ENCODE measurements around the gene OR4N5. TPM values are rescaled to one million over a fixed set of nuclear protein-coding genes. Genes with fewer than 3 reads are reported as not detected.

OR4N5 gene
- total RNA-seq, 1 donor from 2014 or later = not detected

DNA sequence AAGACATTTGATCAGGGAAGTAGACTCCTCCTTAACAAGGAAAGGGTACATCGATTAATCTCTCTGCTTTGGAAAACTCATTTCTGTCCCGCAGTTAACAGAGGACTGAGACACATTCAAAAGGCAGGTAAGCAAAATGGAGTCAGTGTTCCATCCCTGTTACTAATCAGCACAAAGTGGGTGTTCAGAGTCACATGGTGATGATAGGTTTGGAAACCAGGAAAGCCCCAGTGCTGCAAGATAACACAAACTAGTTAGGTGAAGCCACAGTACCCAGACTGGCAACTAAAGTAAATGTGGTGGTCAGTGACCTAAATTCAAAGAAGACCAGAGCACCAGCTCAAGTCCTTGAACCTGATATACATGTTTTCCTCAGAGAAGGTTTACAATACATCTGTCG is 26.3 kb upstream of the OR4N5 start:
- H2AFZ ChIP-seq (ENCODE audit: low read depth, low read length) = no peak overlapping the region
- no peak overlapping the region for H3K4me2 ChIP-seq (ENCODE audit: low read length)
- H3K27me3 ChIP-seq (ENCODE audit: insufficient read depth, low read length) = no peaks in the 10 kb centered on the region
- no peak overlapping the region for H3K27ac ChIP-seq (ENCODE audit: low read depth, low read length)
- Mint-ChIP-seq H3K4me1 (ENCODE audit: low read depth, unreplicated experiment) (no peaks in the 10 kb centered on the region), H3K4me3 (ENCODE audit: unreplicated experiment) (no peak overlapping the region), H3K36me3 (ENCODE audit: low read depth, unreplicated experiment) (no peaks in the 10 kb centered on the region), H3K27ac (ENCODE audit: unreplicated experiment) (no peak overlapping the region), H3K9me3 (ENCODE audit: unreplicated experiment) (peaks cover 3% of the 10 kb centered on the region), H3K27me3 (ENCODE audit: low read depth, unreplicated experiment) (no peaks in the 10 kb centered on the region)
- no peaks in the 10 kb centered on the region for H4K20me1 ChIP-seq (ENCODE audit: insufficient read depth, low read length)
- FAIRE-seq (no peak), DNase-seq (ENCODE audit: low read depth) (no peak)
- H3K4me3 ChIP-seq (ENCODE audit: insufficient read depth, low read depth, low read length) = no peak overlapping the region
- H3K9me3 ChIP-seq (ENCODE audit: insufficient read depth, low read depth, low read length) = peaks cover 5% of the 10 kb centered on the region
- H3K36me3 ChIP-seq (ENCODE audit: insufficient read depth, low read length) = no peaks in the 10 kb centered on the region
- H3K9ac ChIP-seq (ENCODE audit: low read length) = no peak overlapping the region
- no peaks in the 10 kb centered on the region for H3K4me1 ChIP-seq (ENCODE audit: insufficient read depth, low read length)
- TF ChIP-seq, protein P1, sequence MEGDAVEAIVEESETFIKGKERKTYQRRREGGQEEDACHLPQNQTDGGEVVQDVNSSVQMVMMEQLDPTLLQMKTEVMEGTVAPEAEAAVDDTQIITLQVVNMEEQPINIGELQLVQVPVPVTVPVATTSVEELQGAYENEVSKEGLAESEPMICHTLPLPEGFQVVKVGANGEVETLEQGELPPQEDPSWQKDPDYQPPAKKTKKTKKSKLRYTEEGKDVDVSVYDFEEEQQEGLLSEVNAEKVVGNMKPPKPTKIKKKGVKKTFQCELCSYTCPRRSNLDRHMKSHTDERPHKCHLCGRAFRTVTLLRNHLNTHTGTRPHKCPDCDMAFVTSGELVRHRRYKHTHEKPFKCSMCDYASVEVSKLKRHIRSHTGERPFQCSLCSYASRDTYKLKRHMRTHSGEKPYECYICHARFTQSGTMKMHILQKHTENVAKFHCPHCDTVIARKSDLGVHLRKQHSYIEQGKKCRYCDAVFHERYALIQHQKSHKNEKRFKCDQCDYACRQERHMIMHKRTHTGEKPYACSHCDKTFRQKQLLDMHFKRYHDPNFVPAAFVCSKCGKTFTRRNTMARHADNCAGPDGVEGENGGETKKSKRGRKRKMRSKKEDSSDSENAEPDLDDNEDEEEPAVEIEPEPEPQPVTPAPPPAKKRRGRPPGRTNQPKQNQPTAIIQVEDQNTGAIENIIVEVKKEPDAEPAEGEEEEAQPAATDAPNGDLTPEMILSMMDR (IDR thresholded peaks at IDR 0.05; ENCODE audit: insufficient read depth, low read depth, low read length) = no peak
- TF ChIP-seq EZH2 (IDR thresholded peaks at IDR 0.05; ENCODE audit: insufficient read depth, low read length) = no peak
- H3K79me2 ChIP-seq (ENCODE audit: insufficient read depth, low read length) = no peaks in the 10 kb centered on the region

DNA sequence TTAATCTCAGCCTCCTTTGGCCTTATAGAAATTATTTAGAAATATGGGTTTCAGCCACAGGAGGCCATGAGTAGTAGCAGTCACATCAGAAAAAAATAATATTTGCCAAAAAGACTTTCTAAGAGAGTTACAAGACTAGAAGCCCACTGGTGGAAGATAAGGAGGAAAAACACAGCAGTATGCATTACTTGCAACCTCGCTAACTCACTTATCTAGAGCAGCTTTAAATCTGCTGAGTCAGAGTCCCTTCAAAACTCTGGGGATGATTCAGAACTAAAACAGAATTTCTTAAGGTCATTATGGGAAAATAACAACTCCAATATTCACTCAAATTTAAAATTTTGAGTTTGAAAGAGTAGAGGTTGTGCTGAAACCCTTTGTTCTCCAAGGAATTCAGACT is 21.9 kb upstream of the OR4N5 start:
- Histone ChIP-seq H2AFZ (ENCODE audit: low read depth, low read length) (no peak overlapping the region), H4K20me1 (ENCODE audit: insufficient read depth, low read length) (no peaks in the 10 kb centered on the region), H3K27ac (ENCODE audit: low read depth, low read length) (no peak overlapping the region), H3K79me2 (ENCODE audit: insufficient read depth, low read length) (no peaks in the 10 kb centered on the region), H3K4me3 (ENCODE audit: insufficient read depth, low read depth, low read length) (no peak overlapping the region), H3K9me3 (ENCODE audit: insufficient read depth, low read depth, low read length) (peaks cover 5% of the 10 kb centered on the region), H3K4me1 (ENCODE audit: insufficient read depth, low read length) (no peaks in the 10 kb centered on the region), H3K36me3 (ENCODE audit: insufficient read depth, low read length) (no peaks in the 10 kb centered on the region), H3K4me2 (ENCODE audit: low read length) (no peak overlapping the region), H3K9ac (ENCODE audit: low read length) (no peak overlapping the region), H3K27me3 (ENCODE audit: insufficient read depth, low read length) (no peaks in the 10 kb centered on the region)
- no peaks in the 10 kb centered on the region for H3K4me1 Mint-ChIP-seq (ENCODE audit: low read depth, unreplicated experiment)
- TF ChIP-seq, protein P1 (IDR thresholded peaks at IDR 0.05; ENCODE audit: insufficient read depth, low read depth, low read length) = no peak
- no peak for TF ChIP-seq EZH2 (IDR thresholded peaks at IDR 0.05; ENCODE audit: insufficient read depth, low read length)
- no peaks in the 10 kb centered on the region for H3K27me3 Mint-ChIP-seq (ENCODE audit: low read depth, unreplicated experiment)
- no peak overlapping the region for H3K27ac Mint-ChIP-seq (ENCODE audit: unreplicated experiment)
- peaks cover 11% of the 10 kb centered on the region for H3K9me3 Mint-ChIP-seq (ENCODE audit: unreplicated experiment)
- H3K4me3 Mint-ChIP-seq (ENCODE audit: unreplicated experiment) = no peak overlapping the region
- no peak for FAIRE-seq
- DNase-seq (ENCODE audit: low read depth) = no peak
- no peaks in the 10 kb centered on the region for H3K36me3 Mint-ChIP-seq (ENCODE audit: low read depth, unreplicated experiment)

- no peaks in the 10 kb centered on the region for H3K36me3 Mint-ChIP-seq (ENCODE audit: low read depth, unreplicated experiment)
- Histone ChIP-seq H4K20me1 (ENCODE audit: insufficient read depth, low read length) (no peaks in the 10 kb centered on the region), H3K9ac (ENCODE audit: low read length) (no peak overlapping the region), H3K27ac (ENCODE audit: low read depth, low read length) (no peak overlapping the region), H3K9me3 (ENCODE audit: insufficient read depth, low read depth, low read length) (no peaks in the 10 kb centered on the region), H3K4me2 (ENCODE audit: low read length) (no peak overlapping the region), H3K36me3 (ENCODE audit: insufficient read depth, low read length) (no peaks in the 10 kb centered on the region), H3K27me3 (ENCODE audit: insufficient read depth, low read length) (no peaks in the 10 kb centered on the region), H3K4me1 (ENCODE audit: insufficient read depth, low read length) (no peaks in the 10 kb centered on the region), H3K79me2 (ENCODE audit: insufficient read depth, low read length) (no peaks in the 10 kb centered on the region), H3K4me3 (ENCODE audit: insufficient read depth, low read depth, low read length) (no peak overlapping the region), H2AFZ (ENCODE audit: low read depth, low read length) (no peak overlapping the region)
- TF ChIP-seq, protein P1 (IDR thresholded peaks at IDR 0.05; ENCODE audit: insufficient read depth, low read depth, low read length) = no peak
- TF ChIP-seq EZH2 (IDR thresholded peaks at IDR 0.05; ENCODE audit: insufficient read depth, low read length) = no peak
- H3K4me1 Mint-ChIP-seq (ENCODE audit: low read depth, unreplicated experiment) = no peaks in the 10 kb centered on the region
- DNase-seq (ENCODE audit: low read depth) = no peak
- peaks cover 11% of the 10 kb centered on the region for H3K9me3 Mint-ChIP-seq (ENCODE audit: unreplicated experiment)
- H3K27ac Mint-ChIP-seq (ENCODE audit: unreplicated experiment) = no peak overlapping the region
- H3K27me3 Mint-ChIP-seq (ENCODE audit: low read depth, unreplicated experiment) = no peaks in the 10 kb centered on the region
- no peak for FAIRE-seq
- H3K4me3 Mint-ChIP-seq (ENCODE audit: unreplicated experiment) = no peak overlapping the region
These were observed 19.8 kb upstream of the OR4N5 start for GRCh38 chr14:20118795-20119194.

Measured in astrocyte (in vitro differentiated cells and primary cell).